ENCODE data around the gene PLXNA1. TPM values are rescaled to one million over a fixed set of nuclear protein-coding genes. Genes with fewer than 3 reads are reported as not detected.

Gene PLXNA1
- total RNA-seq, 1 donor = 62.4 TPM

- no peak for TF ChIP-seq CTCF (IDR thresholded peaks at IDR 0.05; ENCODE audit: insufficient read depth, low read length)
- H3K4me3 ChIP-seq (ENCODE audit: low read depth, low read length) = no peak overlapping the region
- no peak for DNase-seq (ENCODE audit: low read depth)
Measured at GRCh38 chr3:127009531-127009930, 26.6 kb downstream of the PLXNA1 start.

GRCh38 chr3:127011270-127011992 is 28.5 kb downstream of the PLXNA1 start:
- TF ChIP-seq CTCF (IDR thresholded peaks at IDR 0.05; ENCODE audit: insufficient read depth, low read length) = no peak
- H3K4me3 ChIP-seq (ENCODE audit: low read depth, low read length) = no peak overlapping the region
- DNase-seq (ENCODE audit: low read depth) = peak; percentile 94

GRCh38 chr3:127012091-127012490 is 29.2 kb downstream of the PLXNA1 start:
- peak; percentile 43 for DNase-seq (ENCODE audit: low read depth)
- TF ChIP-seq CTCF (IDR thresholded peaks at IDR 0.05; ENCODE audit: insufficient read depth, low read length) = no peak
- H3K4me3 ChIP-seq (ENCODE audit: low read depth, low read length) = no peak overlapping the region

GRCh38 chr3:127013181-127013580 is 30.3 kb downstream of the PLXNA1 start:
- no peak for DNase-seq (ENCODE audit: low read depth)
- TF ChIP-seq CTCF (IDR thresholded peaks at IDR 0.05; ENCODE audit: insufficient read depth, low read length) = no peak
- no peak overlapping the region for H3K4me3 ChIP-seq (ENCODE audit: low read depth, low read length)

GRCh38 chr3:127013758-127014535 is 31.0 kb downstream of the PLXNA1 start:
- no peak for DNase-seq (ENCODE audit: low read depth)

More at GRCh38 chr3:127013758-127014535, 31.0 kb downstream of the PLXNA1 start:
- TF ChIP-seq CTCF (IDR thresholded peaks at IDR 0.05; ENCODE audit: insufficient read depth, low read length) = no peak
- H3K4me3 ChIP-seq (ENCODE audit: low read depth, low read length) = no peak overlapping the region
